RWPE2 (cell line): ENCODE measurements around the gene CST9L.

Source experiments
- ATAC-seq: fragments of 200-7000 bp; cut with Tn5 transposase; 3 replicates; pipeline ENCODE4 v1.9.1; 2021; ENCODE audit warnings: low read depth
- DNase-seq: peaks from one replicate; pipeline ENCODE4 v3.0.0-alpha.2; 2020; ENCODE audit warnings: low spot score
- H3K27ac ChIP-seq: fragments of 450-650 bp; 2 replicates; pipeline ENCODE4 v1.5.1; 2017; ENCODE audit warnings: mild to moderate bottlenecking; ENCODE audit not compliant: poor library complexity, severe bottlenecking
- H3K27me3 ChIP-seq: fragments of 250-450 bp; sonication (Bioruptor Pico); 2 replicates; pipeline ENCODE4 v1.5.1; 2021; ENCODE audit warnings: mild to moderate bottlenecking, moderate library complexity; ENCODE audit not compliant: insufficient read depth, poor library complexity, severe bottlenecking
- H3K36me3 ChIP-seq: fragments of 250-450 bp; sonication (Bioruptor Pico); 2 replicates; pipeline ENCODE4 v1.5.1; 2020; ENCODE audit warnings: low read depth, mild to moderate bottlenecking, moderate library complexity
- H3K4me1 ChIP-seq: fragments of 250-450 bp; sonication (Bioruptor Pico); 2 replicates; pipeline ENCODE4 v1.5.1; 2021; ENCODE audit warnings: mild to moderate bottlenecking, moderate library complexity; ENCODE audit not compliant: insufficient read depth, poor library complexity, severe bottlenecking
- H3K4me3 ChIP-seq: fragments of 250-450 bp; sonication (Bioruptor Pico); 2 replicates; pipeline ENCODE4 v1.5.1; 2021; ENCODE audit warnings: mild to moderate bottlenecking, moderate library complexity; ENCODE audit not compliant: severe bottlenecking
- H3K9me3 ChIP-seq: fragments of 250-450 bp; sonication (Bioruptor Pico); 2 replicates; pipeline ENCODE4 v1.5.1; 2021; ENCODE audit warnings: mild to moderate bottlenecking, moderate library complexity; ENCODE audit not compliant: severe bottlenecking
- CTCF ChIP-seq: fragments of 450-650 bp; IDR thresholded peaks from one replicate; pipeline ENCODE4 v1.5.1; 2017; ENCODE audit warnings: mild to moderate bottlenecking, moderate library complexity; ENCODE audit not compliant: poor library complexity, severe bottlenecking

The CST9L gene

DNA sequence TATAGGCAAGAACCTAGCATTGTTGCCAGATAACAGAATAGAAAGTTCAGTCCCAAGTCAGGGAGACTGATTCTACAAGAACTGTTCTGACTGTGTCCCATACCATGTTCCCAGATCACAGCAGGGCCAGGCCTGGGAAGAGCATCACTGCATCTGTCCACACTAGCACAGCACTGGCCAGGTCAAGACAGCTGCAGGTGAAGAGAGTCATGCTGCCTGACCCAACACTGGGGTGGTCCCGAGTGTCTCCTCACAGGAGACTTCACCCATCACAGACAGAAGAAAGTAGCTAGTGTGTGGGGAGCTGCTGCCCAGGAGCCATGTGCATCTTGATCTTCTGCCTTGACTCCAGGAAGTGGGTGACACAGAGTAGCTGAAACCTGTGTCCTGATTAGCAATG lies 1.3 kb upstream of the CST9L start:
- H3K27me3 ChIP-seq = no peaks in the 10 kb centered on the region
- no peaks in the 10 kb centered on the region for H3K36me3 ChIP-seq
- no peak overlapping the region for H3K27ac ChIP-seq
- no peak for ATAC-seq
- H3K9me3 ChIP-seq = no peaks in the 10 kb centered on the region
- no peak for DNase-seq
- H3K4me1 ChIP-seq = no peaks in the 10 kb centered on the region
- TF ChIP-seq CTCF = no peak
- H3K4me3 ChIP-seq = no peak overlapping the region

DNA sequence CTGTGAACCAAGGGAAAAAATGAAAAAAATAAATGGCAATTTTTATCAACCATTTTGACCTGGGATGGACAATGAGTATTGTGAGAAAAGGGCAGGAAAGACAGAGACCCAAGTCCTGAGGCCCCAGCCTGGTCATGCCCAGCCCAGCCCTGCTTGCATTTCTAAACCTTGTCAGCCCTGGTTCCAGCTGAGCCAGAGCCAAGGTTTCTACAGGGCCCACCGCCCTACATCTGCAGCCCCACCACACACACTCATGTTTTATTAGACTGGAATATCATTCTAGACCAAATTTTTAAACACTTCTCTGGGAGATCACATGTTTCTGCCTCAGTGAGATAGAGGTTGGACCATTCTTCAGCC lies 667 bp upstream of the CST9L start:
- no peak for DNase-seq
- H3K27me3 ChIP-seq = no peaks in the 10 kb centered on the region
- TF ChIP-seq CTCF = no peak

DNA sequence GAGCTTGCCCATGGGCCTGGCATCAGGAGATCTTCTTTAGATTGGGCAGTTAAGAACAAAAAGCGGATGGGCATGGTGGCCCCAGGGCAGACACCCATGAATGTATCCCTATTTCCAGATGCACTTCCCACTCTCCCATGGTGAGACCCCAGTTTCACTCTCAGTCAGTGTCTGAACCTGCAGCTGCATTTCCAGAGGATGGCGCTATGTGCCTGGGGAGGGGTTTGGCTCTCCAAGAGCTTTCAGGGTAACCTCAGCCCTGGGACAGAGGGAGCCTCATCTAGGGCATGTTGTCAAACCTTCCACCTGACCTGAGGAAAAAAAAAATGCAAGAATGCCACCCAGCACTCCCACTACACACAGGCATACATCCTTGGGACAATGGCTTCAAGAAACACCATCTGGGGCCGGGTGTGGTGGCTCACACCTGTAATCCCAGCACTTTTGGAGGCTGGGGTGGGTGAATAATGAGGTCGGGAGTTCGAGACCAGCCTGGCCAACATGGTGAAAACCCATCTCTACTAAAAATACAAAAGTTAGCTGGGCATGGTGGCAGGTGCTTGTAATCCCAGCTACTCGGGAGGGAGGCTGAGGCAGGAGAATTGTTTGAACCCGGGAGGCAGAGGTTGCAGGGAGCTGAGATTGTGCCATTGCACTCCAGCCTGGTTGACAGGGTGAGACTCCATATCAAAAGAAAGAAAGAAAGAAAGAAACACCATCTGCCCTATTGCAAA lies 1.9 kb downstream of the CST9L start:
- TF ChIP-seq CTCF = no peak
- H3K27ac ChIP-seq = no peak overlapping the region
- ATAC-seq (no peak), DNase-seq (no peak)
- no peaks in the 10 kb centered on the region for H3K36me3 ChIP-seq
- no peak overlapping the region for H3K4me3 ChIP-seq
- H3K27me3 ChIP-seq = no peaks in the 10 kb centered on the region
- H3K4me1 ChIP-seq = no peaks in the 10 kb centered on the region
- H3K9me3 ChIP-seq = peaks cover 8% of the 10 kb centered on the region

More for the DNA sequence above, 667 bp upstream of the CST9L start:
- Histone ChIP-seq H3K4me1 (no peaks in the 10 kb centered on the region), H3K4me3 (no peak overlapping the region), H3K36me3 (no peaks in the 10 kb centered on the region), H3K9me3 (no peaks in the 10 kb centered on the region), H3K27ac (no peak overlapping the region)
- no peak for ATAC-seq

DNA sequence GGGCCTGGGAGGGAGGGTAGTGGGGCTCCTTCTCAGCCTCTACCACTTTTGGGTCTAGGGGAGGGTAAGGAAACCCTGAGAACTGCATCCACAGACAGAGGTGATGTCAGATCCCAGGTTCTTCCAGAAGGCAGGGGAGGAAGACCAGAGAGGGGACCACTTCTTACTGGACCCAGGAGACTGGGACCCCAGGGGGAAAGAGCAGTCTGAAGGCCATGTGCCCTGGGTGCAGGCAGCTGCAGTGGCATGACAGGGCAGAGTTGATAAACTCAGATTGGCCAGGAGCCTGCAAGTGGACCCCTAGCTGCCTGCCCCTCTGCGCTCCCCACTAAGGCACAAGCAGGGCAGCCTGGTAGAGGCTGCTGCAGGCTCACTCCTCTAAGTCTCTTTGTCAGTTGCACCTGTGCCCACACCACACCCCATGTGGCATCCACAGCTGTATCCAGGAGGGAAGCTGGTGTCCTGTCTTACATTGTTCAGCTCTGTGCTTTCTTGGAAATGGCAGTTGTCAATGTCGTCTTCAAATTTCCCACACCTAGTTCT lies 2.7 kb downstream of the CST9L start:
- Histone ChIP-seq H3K4me1 (no peaks in the 10 kb centered on the region), H3K27ac (no peak overlapping the region), H3K4me3 (no peak overlapping the region), H3K36me3 (no peaks in the 10 kb centered on the region), H3K27me3 (no peaks in the 10 kb centered on the region), H3K9me3 (peaks cover 10% of the 10 kb centered on the region)
- TF ChIP-seq CTCF = no peak
- DNase-seq = no peak
- no peak for ATAC-seq

DNA sequence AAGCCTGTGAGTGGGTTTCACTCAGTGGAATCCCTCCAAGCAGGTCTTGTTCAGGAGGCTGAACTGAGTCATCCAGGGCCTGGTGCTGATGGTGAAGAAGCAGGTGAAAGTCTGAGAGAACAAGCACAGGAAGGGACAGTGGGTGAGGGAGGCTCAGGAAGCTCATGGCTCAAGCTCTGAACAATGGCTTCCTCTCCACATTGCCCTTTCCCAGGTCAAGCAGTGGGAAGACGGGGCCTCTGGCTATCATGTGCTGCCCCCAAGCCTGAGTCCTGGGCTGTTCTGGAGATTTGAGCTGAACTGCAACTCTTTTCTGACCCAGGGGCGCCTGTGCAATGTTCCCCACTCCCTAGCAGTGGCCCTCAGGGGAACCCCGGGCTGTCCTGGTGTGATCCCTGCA lies 3.4 kb downstream of the CST9L start:
- no peak for TF ChIP-seq CTCF
- H3K9me3 ChIP-seq = peaks cover 10% of the 10 kb centered on the region
- H3K27ac ChIP-seq = no peak overlapping the region
- no peak overlapping the region for H3K4me3 ChIP-seq
- no peaks in the 10 kb centered on the region for H3K27me3 ChIP-seq
- H3K4me1 ChIP-seq = no peaks in the 10 kb centered on the region
- ATAC-seq (no peak), DNase-seq (no peak)
- H3K36me3 ChIP-seq = no peaks in the 10 kb centered on the region
